NCI-H82 treated with DMSO at 0.1 percent for 48 hours (cell line): ENCODE measurements around the gene DDC.
"Not testable (repeated sequence)": the region's sequence is repeated elsewhere in the genome, so short reads cannot be mapped to it uniquely, and the experiment has no call there.

ENCODE experiments used
- DNase-seq: peaks from one replicate; lab custom pipeline; 2025; ENCODE audit not compliant: unreplicated experiment; lab: John Stamatoyannopoulos, UW

DDC gene

DNA sequence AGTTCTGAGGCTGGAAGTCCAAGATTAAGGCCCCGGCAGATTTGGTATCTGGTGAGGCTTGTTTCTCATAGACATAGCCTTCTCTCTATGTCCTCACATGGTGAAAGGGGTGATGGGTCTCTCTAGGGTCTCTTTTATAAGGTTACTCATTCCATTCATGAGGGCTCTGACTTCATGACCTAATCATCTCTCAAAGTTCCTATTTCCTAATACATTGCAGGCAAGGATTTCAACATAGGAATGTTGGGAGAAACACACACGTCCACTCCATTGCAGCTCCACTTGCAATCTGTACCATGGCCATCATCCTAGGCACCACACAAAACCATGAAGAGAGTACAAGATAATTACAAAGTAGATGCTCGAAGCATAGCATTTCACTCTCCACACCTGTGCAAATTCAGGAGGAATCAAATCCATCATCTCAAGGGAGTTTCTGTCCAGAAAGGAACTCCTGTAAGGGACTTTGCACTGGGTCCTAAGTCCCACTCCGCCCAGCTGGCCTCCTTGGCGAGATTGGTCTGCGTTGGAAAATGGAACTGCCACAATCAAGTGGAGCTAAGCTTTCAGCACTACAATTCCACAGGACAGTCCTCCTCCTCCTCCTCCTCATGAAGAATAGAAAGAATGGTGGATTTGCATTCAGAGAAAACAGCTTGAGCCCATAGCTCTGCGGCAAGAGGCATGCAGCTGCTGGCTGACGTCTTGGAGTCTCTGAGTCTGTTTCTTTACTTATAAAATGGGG, 8.8 kb downstream of the DDC start:
- DNase-seq: no peak

DNA sequence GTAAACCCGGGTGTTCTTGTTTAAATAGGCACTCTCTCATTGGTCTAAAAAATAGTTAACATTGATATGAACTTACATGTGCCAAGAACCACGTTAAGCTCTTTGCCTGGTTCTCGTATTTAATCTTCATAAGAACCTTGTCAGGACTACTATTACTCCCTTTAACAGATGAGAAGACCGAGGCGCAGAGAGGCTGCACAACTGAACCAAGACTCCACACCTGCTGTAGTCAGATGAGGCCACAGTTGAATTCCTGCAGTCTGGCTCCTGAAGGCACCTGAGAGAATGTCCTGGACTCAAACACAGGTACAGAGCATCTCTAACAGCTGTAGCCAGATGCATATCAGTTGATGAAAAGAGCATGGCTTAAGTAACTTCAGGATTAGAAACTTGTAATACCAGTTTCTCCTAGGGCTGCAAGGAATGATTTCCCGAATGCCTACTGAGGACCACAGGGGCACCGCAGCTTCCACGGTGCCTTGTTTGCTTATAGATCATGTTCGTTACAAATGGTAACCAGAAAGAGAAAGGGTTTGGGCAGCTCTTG, 9.5 kb downstream of the DDC start:
- DNase-seq: no peak

DNA sequence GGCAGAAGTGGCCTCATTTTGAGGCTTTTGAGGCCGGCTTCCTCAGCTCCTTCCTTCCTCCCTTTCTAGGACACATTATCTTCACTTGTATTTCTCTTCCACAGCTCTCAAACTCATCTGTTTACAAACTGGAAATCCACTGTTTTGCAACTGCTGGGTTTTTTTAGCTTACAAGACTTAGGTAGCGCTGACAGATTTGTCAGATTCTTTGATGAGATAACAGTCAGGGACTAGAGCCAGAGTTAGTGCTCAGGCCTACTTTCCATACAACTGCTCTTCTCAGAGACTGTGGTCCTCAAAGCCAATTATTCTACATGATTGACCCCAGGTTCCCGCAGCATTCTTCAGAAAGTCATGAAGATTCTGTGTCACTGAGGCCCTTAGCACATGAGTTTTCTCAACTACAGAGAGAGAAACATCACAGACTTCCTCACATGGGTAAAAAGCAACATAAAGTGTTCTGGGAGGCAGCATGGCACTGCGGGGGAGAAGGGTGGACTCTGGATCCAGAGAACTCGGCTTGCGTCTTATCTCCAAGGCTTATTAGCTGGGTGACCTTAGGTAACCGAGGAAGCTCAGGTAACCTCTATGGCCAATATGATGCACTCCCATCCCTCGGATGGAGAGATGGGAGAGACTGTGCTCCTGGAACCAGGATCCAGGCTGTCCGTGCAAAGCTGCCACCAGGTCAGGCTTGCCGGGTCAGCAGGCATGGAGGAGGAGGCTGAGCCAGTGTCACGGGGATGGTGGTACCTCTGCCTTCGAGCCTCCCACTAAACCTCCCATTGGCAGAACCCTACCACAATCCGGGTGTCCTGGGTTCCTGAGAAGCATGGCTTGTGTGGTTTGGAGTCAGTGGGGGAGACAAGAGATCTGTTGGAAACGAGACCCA, 10.5 kb downstream of the DDC start:
- no peak for DNase-seq

DNA sequence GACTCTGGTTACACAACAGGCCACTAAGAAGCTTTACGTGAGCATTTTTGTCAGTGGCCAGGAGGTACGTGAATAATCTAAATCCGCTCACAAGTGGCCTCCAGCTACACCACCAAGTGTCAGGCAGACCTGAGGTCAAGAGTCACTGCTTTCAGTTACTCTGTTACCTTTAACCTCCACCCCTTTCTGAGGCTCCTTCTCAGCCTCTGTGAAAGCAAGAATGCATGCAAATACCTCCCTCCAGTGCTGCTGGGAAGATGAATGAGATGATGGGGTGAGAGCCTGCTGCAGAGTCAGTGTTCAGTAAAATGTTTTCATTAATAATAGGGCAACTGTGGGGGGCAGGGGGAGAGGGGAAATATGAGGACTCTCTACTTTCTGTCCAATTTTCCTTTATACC, 11.2 kb downstream of the DDC start:
- no peak for DNase-seq

DNA sequence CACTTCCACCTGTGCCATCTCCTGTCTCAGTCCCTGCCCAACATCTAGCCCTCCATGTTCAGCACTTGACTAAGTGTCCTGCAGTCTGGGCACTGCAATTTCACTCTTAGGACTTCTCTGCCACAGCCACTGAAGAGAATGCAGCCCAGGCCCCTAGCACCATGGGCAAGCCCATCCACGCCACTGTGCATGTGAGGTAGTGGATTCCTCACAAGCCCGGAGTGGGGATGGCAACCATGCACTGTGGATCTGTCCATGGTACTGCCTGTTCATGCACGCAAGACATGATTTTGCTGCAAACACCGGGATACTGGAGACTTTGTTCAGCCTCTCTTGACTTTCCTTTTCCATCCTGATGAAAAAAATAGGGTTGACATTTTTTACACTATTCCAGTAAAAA, 12.3 kb downstream of the DDC start:
- no peak for DNase-seq

DNA sequence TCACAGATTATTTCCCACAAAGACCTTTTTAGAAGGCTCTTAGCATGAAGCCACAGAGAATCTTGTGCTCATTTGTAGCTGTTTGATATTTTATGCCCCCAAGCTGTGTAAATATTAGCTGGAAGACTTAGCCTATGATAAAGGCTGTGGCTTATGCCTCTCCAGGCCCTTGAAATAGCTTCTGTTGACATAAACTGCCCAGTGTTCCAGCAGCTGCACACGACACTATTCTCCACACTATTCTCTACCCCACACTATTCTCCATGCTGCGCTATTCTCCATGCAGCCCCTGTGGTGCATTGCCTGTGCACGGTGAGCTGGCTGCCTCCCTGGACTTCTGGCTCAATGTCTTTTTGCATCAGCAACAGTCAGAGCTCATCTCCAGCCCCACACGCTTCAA, 13.1 kb downstream of the DDC start:
- DNase-seq: no peak

DNA sequence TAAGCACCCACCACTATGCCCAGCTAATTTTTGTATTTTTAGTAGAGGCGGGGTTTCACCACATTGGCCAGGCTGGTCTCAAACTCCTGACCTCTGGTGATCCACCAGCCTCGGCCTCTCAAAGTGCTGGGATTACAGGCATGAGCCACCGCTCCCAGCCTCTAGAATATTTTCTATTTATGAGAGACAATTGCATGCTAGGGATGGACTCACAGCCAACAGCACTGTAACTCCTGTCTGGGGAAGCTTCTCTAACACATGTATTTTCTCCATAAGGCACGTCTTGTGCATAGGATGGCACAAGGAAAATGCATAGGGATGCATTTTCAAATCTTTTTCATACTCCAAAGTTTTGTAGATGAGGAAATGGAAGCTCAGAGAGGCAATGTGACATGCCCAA, 19.6 kb downstream of the DDC start:
- DNase-seq: not testable (repeated sequence)

DNA sequence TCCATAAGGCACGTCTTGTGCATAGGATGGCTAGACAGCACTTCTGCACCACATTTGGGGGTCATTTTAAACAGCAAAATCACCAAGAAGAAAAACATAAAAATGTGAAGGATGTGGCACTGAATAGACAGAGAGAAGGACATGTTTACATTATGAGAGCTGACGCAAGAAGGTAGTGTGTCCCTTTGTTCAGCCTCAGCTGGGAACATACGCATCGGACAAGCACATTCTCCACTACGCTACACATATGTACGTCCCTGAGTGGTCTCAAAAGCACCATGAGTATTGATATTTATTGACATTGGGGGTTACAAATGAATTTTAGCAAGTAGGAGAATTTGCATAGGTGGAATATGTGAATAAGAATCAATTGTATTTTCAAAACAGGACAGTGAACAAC, 20.2 kb downstream of the DDC start:
- DNase-seq: no peak

DNA sequence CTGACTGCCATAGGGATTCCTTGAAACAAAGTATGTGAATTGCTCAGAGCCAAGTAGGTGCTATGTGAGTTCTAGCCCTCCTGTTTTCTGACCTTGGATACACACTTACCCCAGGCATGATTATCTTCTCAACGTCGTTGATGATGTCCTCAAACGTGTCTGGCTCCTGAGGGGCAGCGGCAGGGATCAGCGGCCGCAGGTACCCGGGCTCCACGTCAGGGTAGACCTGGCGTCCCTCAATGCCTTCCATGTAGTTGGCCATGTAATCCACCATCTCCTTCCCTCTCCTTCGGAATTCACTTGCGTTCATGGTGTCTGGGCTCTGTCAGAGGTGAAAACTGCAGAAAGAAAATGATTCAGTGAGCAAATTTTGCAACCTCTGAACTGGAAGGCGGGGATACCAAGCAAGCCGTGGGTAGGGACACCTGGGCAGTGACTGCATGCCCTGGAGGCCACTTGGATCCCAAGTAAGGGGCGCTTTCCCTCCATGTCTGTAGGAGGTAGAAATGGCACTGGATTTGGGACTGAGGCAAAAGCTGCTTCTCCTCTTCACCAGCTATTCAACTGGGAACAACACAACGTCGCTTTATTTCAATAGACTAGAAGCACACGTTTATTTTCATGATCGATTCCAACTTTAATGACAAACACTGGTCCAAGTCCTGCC, 21.3 kb downstream of the DDC start:
- DNase-seq: no peak

DNA sequence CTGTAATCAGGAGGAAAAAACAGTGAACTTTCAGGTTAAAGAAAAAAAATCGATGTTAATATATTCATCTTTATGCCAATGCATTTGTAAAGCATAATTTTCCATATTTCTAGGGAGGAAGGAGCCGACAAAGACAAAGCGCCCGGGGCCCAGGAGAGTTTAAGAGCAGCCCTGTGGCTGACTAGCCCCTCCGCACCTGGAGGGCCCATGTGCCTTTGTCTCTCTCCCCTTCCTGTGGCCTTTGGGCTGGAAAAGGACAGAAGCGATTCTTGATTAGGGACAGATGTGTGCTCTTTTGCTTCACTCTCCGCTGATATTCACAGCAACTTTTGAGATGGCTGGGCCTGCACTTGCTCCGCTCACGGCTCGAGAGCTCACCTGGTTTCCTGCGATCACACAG, 23.1 kb downstream of the DDC start:
- DNase-seq: no peak

DNA sequence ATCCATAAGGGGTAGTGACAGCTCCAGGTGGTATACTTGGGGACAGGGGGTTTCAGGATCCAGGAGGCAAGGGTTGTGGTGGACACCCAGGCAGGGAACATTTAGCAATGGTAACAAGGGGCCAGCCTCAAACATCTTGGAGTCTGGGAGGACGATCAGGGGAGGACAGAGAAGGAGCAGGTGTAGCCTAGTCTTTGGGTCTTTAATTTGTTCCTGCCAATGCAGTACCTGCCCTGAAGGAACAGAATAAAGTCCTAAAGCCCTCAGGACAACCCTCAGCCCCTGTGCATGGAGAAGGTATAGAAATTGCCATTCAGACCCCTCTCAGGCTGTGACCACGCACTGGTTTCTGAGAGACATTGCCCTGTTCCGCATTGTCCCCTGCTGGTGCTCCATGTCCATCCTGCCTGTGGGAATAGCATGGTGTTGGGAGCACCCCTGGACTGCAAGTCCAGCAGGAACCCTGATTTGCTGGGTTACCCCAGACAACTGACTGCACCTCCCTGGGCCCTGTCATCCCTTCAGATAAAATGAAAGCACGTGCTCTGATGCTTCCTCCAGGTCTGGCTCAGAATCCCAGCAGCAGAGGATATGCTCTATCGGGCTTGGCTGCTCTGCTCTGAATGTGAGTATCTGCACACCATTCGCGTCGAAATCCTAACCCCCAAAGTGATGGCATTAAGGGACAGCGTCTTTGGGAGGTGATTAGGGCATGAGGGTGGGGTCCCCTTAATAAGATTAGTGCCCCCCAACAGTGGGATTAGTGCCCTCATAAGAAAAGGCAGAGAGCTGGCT, 24.2 kb downstream of the DDC start:
- no peak for DNase-seq

DNA sequence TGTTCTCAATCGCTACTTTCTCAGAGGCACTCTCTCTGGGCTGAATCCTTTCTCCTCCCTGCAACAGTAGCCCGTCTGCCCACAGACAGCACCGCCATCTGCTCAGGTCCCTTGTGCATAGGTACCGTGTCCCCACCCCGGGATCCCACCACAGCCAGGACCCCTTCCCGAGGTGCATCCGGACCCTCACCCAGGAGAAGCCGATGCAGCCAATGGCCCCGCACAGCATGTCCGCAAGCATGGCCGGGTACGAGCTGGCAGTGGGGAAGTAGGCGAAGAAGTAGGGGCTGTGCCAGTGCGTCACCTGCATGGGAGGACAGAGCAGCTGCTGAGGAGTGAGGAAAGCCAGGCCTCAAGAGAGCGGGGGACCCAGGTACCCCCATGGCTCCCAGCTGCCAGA, 25.5 kb downstream of the DDC start:
- DNase-seq: no peak

DNA sequence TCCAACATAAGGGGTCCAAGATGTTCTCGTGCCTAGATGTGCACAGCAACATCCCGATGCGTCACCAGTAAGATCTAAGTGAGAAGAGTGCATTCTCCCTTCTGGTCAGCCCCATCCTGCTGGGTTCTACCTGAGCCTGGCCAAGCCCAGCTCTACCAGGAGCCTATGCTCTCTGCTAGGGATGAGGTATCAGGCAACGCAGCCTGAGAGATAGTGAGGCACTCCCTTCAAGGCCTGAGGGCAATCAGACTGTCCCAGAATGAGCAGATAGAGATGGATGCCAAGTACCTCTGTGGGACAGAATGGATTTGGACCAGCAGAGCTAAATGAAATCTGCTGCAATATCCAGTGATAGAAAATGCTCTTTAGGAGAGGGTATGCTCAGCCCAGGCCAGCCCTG, 26.7 kb downstream of the DDC start:
- no peak for DNase-seq

DNA sequence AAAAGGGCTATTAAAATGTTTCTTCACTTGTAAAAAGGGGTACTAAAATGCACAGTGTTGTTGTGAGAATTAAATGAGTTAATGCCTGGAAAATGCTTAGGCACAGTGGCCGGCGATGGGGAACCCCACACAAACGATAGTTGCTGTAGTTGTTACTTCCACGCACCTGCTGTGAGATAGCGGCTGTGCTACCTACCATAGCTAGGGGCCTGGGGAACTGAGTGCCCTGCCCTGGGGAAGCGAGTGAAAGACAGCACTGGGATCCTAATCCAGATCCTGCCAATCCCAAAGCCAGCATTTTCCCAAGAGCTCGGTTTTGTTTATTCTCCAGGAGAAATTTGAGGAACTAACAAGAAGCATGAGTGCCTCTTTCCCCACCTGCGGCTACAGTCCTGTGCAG, 27.8 kb downstream of the DDC start:
- DNase-seq: no peak

DNA sequence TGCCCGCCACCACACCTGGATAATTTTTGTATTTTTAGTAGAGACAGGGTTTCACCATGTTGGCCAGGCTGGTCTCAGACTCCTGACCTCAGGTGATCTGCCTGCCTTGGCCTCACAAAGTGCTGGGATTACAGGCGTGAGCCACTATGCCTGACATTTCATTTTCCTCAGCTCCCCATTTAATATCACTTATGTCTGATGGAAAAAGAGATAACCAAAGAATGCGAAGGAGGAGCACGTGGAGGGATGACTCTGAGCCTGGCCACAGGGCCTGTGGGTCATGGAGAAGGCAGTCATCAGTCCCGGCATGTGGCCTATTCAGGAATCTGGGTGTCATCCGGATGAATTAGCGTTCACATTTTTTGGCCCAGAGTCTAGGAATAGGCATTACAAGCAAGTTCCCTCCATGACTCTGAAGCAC, 29.9 kb downstream of the DDC start:
- DNase-seq: not testable (repeated sequence)

DNA sequence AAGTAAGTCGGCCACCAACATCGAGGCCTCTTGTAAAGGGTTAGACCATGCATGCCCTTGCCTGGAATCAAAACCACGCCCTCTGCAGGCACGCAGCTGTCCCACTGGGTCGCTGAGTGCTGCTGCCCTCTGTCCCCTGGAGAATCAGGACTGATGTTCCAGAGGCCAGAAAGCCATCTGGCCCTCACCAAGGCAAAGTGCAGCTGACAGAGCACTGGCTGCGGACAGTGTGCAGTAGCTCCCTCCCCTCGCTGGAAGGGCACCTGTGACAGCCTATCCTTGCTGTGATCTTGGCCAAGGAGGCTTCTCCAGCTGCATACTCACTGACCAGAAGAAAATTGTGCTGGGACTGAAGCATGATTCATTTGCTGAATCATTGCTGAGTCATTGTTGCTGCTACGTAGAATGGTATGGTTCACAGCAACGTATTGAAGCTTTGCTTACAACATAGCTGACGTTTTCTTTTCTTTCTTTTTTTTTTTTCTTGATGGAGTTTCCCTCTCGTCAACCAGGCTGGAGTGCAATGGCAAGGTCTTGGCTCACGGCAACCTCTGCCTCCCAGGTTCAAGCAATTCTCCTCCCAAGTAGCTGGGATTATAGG, 30.4 kb downstream of the DDC start:
- DNase-seq: no peak

DNA sequence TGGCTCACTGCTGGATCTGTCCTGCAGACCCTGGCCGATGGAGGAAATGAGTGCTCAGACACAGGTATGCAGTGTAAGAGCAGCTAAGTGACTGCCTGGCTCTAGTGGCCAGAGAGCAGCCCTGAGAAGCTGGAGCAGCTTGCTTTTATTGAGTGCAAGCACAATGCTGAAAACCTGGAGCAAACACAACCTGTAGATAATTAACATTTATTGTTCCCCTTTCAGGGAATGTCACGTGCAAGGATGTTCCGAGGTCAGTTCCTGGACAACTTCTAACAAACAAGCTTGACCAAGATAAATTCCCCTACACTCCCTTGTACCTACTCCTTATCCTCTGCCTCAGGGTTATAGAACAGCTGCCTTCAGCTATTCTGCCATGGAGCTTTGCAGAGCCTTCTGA, 31.3 kb downstream of the DDC start:
- DNase-seq: no peak

DNA sequence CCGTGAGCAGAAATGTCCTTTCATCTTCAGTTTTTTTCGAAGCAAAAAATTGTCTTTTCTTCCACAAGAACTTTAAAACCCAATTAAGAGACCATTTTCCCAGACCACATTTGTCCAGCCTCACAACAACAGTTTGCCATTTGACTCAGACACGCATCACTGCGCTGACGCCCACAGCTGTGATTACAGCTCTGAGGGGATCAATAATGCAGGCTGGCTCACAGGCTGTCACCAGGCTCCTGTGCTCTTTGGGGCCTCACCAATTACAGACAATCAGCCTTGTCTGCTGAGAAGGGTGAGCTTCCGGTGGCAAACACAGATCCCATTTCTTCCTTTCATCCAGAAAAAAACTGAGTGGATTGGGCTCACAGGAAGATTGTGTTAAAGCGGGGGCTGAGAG, 33.3 kb downstream of the DDC start:
- peak; percentile 69 for DNase-seq

DNA sequence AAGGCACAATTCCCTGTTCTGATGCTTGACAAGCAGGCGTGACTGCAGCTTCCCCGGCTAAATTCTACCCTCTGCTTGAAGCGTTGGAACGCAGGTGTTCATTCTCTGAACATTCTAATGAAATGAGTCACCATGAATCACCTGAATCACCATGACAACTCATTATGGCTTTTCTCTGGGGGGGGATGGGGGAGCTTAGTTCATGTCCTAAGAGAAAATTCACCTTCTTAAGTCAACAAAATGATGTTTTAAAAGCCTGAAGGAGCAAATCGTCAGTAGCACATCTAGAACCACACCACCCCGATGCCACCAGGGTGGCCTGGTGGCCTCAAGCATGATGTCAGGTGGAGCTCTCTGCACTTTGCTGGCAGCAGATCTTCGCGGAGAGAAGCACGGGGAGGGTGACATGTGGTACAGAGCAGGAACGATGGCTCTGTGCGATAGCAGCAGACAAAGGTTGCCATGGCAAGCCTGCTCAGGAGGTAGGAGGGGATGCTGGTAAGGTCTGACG, 33.7 kb downstream of the DDC start:
- DNase-seq: no peak

DNA sequence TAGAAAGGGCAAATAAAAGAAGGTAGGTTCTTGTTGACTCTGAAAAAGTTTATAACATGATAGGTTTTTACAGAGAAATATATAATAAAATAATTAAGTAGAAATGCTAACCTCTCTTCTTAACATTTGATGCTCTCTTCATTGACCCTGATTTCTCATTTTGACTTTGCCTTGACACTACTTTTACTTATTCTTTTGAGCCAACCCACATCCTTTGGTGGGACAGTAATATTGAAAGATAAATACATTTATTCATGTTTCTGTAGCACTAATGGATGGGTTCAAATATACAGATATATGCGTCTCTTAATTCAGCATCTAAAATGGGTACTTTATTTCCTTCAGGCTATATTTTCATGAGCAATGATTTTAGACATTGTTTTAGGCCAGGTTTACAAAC, 34.4 kb downstream of the DDC start:
- DNase-seq: no peak
